ENCODE results near the gene TNFRSF13B.
"Not testable (repeated sequence)": the region's sequence is repeated elsewhere in the genome, so short reads cannot be mapped to it uniquely, and the experiment has no call there.

TNFRSF13B gene

GRCh38 chr17:16905593-16906191, 66.2 kb downstream of the TNFRSF13B start:
- Mint-ChIP-seq H3K9me3 (peaks cover 5% of the 10 kb centered on the region), H3K4me1 (peaks cover 11% of the 10 kb centered on the region), H3K27me3 (ENCODE audit: low read depth) (peaks cover 11% of the 10 kb centered on the region), H3K4me3 (no peak overlapping the region), H3K27ac (no peak overlapping the region), H3K36me3 (ENCODE audit: low read depth) (no peaks in the 10 kb centered on the region)
- no peak for TF ChIP-seq CTCF (IDR thresholded peaks at IDR 0.05; ENCODE audit: unreplicated experiment in 3 of 3)

GRCh38 chr17:16903070-16903469, 68.8 kb downstream of the TNFRSF13B start:
- H3K36me3 Mint-ChIP-seq (ENCODE audit: low read depth), result not testable (repeated sequence)

GRCh38 chr17:16900288-16900882, 71.5 kb downstream of the TNFRSF13B start:
- Mint-ChIP-seq H3K27me3 (ENCODE audit: low read depth) (peaks cover 22% of the 10 kb centered on the region), H3K27ac (no peak overlapping the region), H3K36me3 (ENCODE audit: low read depth) (no peaks in the 10 kb centered on the region), H3K4me1 (no peaks in the 10 kb centered on the region), H3K9me3 (peaks cover 5% of the 10 kb centered on the region), H3K4me3 (no peak overlapping the region)
- no peak for TF ChIP-seq CTCF (IDR thresholded peaks at IDR 0.05; ENCODE audit: unreplicated experiment in 3 of 3)

More at GRCh38 chr17:16903070-16903469, 68.8 kb downstream of the TNFRSF13B start:
- not testable (repeated sequence) for H3K4me3 Mint-ChIP-seq, H3K4me1 Mint-ChIP-seq, H3K27ac Mint-ChIP-seq, H3K9me3 Mint-ChIP-seq
- peaks cover 11% of the 10 kb centered on the region for H3K27me3 Mint-ChIP-seq (ENCODE audit: low read depth)

GRCh38 chr17:16897211-16897896, 74.6 kb downstream of the TNFRSF13B start:
- H3K36me3 Mint-ChIP-seq (ENCODE audit: low read depth); H3K27ac Mint-ChIP-seq; H3K9me3 Mint-ChIP-seq; H3K4me3 Mint-ChIP-seq; H3K4me1 Mint-ChIP-seq: not testable (repeated sequence)
- H3K27me3 Mint-ChIP-seq (ENCODE audit: low read depth), result peaks cover 19% of the 10 kb centered on the region

- not testable (repeated sequence) for H3K9me3 Mint-ChIP-seq; H3K36me3 Mint-ChIP-seq (ENCODE audit: low read depth); H3K4me3 Mint-ChIP-seq; H3K27ac Mint-ChIP-seq; H3K4me1 Mint-ChIP-seq
- H3K27me3 Mint-ChIP-seq (ENCODE audit: low read depth), result peaks cover 13% of the 10 kb centered on the region
These were observed 75.7 kb downstream of the TNFRSF13B start for GRCh38 chr17:16896235-16896634.

- peaks cover 22% of the 10 kb centered on the region for H3K27me3 Mint-ChIP-seq (ENCODE audit: low read depth)
These were observed 78.4 kb downstream of the TNFRSF13B start for GRCh38 chr17:16893527-16893926.

GRCh38 chr17:16892876-16893454, 79.0 kb downstream of the TNFRSF13B start:
- not testable (repeated sequence) for H3K27ac Mint-ChIP-seq; H3K9me3 Mint-ChIP-seq; H3K4me3 Mint-ChIP-seq; H3K4me1 Mint-ChIP-seq; H3K36me3 Mint-ChIP-seq (ENCODE audit: low read depth)
- H3K27me3 Mint-ChIP-seq (ENCODE audit: low read depth), result peaks cover 23% of the 10 kb centered on the region

More at GRCh38 chr17:16893527-16893926, 78.4 kb downstream of the TNFRSF13B start:
- not testable (repeated sequence) for H3K4me3 Mint-ChIP-seq; H3K36me3 Mint-ChIP-seq (ENCODE audit: low read depth); H3K27ac Mint-ChIP-seq; H3K9me3 Mint-ChIP-seq; H3K4me1 Mint-ChIP-seq

- Mint-ChIP-seq H3K4me3 (no peak overlapping the region), H3K27ac (no peak overlapping the region), H3K9me3 (no peaks in the 10 kb centered on the region), H3K4me1 (no peaks in the 10 kb centered on the region), H3K36me3 (ENCODE audit: low read depth) (no peaks in the 10 kb centered on the region), H3K27me3 (ENCODE audit: low read depth) (peaks cover 12% of the 10 kb centered on the region)
- TF ChIP-seq CTCF (IDR thresholded peaks at IDR 0.05; ENCODE audit: unreplicated experiment in 3 of 3), result no peak
These were observed 82.8 kb downstream of the TNFRSF13B start for GRCh38 chr17:16889088-16889465.
